ENCODE measurements around the gene CCDC30.
"Not testable (repeated sequence)": the region's sequence is repeated elsewhere in the genome, so short reads cannot be mapped to it uniquely, and the experiment has no call there.

The CCDC30 gene

DNA sequence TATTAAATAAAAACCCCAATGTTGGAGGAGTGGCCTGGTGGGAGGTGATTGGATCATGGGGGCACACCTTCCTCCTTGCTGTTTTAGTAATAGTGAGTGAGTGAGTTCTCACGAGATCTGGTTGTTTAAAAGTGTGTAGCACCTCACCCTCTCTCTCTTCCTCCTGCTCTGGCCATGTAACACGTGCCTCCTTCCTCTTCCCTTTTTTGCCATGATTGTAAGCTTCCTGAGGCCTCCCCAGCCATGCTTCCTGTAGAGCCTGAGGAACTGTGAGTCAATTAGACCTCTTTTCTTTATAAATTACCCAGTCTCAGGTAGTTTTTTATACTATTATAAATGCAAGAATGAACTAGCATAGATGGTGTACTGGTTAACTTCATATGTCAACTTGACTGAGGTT, 68.0 kb downstream of the CCDC30 start:
- DNase-seq, result no peak

DNA sequence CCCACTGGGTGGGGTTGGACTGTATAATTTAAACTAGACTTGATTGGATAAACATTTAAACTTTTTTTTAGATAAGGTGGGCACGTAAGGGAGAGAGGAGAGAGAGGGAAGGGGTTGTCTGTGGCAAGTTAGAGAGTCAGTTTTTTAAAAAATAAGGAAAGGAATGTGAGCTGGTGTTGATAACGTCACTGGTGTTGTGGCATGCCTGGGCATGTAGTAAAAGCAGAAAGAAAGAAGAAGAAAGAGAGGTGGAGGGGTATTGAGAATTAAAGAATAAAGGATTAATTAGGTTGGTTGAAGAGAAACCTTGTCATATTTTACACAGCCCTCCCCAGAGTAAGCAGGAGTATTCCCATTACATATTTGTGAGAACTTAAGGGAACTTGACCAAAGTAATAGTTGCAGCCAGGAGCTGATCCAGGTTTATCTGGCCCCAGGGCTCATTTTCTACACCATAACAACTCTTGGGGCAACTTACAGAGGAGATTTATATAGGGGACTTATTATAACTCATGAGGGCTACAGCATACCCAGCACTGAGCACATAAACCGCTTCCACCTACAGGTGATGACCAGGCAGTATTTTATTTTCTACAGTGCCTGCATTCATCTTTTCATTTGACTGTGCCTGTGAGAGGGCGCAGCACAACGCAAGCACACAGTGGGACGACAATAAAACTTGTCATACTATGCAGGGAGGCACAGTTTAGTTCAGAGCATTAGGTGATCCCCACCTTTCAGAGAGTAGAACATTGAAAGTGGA, 70.2 kb downstream of the CCDC30 start:
- DNase-seq, result no peak

DNA sequence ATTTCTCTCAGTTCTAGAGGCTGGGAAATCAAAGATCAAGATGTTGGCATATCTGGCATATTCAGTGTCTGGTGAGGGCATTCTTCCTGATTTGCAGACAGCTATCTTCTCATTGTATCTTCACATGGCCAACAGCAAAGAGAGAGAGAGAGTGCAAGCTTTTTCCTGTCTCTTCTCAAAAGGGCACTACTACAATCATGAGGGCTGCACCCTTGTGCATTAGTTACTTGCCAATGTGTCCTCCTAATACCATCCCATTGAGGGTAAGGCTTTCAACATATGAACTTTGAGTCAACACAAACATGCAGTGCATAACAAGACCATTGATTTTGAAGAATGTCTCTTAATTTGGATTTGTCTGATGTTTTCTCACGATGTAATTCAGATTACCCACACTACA, 78.0 kb downstream of the CCDC30 start:
- no peak for DNase-seq

DNA sequence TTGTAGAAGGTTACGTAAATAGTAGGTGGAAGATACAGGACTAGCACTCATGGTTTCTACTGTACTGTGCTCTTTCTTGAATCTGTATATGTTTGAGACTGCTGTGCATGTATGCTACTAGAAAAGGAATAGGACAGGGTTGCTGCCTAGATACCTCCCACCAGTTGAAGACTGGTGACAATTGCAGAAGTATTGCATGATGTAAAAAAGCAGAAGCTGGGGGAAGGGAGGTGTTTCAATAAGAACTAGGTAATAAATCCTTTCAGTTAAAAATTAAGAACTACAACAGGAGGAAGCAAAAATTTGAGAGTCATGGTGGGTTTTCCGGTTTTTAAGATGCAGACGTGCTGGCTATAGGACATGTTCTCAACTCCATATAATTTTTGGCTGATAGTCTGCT, 88.1 kb downstream of the CCDC30 start:
- no peak for DNase-seq

DNA sequence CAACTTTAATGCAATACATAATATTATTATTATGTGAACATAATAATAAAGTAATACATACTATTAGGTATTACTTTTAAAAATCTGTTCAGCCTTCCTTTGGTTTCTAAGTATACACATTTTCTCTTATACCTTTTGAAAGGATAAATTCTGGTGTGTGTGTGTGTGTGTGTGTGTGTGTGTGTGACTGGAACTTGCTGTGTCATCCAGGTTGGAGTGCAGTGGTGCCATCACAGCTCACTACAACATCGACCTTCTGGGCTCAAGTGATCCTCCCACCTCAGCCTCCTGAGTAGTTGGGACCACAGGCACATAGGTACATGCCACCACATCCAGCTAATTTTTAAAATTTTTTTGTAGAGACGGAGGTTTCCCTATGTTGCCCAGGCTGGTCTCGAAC, 88.5 kb downstream of the CCDC30 start:
- DNase-seq, result no peak

DNA sequence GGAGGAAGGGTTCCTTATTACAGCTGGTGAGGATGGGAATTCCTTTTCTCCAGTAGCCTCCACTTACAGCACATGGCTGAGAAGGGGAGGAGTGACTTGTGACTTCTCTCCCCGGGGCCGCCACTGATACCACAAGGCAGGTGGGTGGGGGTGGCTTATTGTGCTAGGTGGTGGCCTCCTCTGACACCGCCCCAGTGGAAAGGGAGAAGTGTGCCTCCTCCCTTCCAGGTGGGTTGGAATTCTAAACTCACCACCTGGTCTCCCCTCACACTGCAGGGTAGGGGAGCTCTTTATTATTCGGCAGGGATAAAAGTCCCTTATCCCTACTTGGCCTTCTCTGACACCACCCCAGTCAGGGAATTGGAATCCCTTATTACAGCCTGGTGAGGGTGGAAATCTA, 89.5 kb downstream of the CCDC30 start:
- DNase-seq, result no peak

DNA sequence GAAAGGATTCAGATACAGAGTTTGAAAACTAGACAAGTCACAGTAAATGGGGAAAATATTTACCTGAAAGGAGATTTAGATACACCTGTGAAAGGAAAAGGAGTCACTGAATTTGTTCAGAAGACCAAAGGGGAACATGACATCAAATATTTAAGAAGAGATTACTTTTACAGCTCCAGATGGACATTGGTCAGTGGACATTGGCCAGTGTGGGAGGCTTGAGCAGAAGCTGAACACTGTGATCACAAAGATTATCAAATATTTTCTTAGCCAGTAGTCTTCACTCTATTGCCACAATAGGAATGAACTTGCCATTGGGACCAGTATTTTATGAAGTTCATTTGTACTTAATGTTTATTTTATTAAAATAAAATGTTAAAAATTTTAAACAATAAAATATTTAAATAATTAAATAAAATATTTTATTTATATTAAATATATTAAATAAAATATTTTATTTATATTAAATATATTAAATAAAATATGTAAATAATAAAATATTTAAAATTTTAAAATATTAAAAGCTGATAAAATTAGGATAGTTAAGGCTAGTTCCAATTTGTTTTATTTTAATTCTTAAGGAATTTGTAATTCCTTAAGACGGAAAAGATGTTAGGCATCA, 94.3 kb downstream of the CCDC30 start:
- DNase-seq, result no peak

DNA sequence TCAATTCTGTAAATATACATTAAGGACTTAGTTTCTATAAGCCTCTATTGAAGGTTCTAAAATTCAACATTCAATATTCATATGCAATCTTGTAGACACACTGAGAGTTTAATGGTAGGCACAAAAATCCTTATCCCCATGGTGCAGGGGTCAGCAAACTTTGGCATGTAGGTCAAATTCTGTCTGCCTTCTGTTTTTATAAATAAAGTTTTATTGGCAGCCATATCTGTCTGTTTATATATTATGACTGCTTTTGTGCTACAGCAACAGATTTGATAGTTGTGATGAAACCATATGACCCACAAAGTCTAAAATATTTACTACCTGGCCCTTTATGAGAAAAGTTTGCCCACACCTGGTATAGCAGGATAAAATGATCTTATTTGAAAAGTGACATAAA, 104.0 kb downstream of the CCDC30 start:
- no peak for DNase-seq

DNA sequence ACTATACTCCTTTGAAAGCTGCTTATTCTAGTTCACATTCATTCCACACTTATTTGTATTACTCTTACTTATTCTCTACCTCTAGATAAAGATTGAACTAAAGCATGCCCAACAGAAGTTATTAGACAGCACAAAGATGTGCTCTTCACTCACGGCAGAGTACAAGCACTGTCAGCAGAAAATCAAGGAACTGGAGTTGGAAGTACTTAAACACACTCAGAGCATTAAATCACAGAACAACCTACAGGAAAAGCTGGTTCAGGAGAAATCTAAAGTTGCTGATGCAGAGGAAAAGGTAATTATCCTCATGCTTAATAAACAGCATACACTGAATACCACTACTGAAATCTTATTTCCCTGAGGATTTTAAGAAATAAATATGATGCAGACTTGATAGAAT, 113.8 kb downstream of the CCDC30 start:
- DNase-seq, result no peak

DNA sequence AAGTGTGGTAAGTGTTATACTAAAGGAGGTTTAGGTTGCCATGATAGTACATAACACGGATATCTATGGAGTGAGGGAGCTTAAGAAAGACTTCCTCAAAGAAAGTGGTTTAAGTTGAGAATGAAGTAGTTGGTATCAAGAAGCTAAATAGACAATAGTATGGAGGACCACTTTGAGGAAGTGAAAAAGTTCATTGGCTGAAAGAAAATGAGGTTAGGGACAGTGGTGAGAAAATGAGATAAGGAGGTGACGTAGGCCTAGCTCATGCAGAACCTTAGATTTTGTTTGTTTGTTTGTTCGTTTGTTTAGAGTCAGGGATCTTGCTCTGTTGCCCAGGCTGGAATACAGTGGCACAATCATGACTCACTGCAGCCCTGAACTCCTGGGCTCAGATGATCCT, 122.9 kb downstream of the CCDC30 start:
- DNase-seq, result no peak

DNA sequence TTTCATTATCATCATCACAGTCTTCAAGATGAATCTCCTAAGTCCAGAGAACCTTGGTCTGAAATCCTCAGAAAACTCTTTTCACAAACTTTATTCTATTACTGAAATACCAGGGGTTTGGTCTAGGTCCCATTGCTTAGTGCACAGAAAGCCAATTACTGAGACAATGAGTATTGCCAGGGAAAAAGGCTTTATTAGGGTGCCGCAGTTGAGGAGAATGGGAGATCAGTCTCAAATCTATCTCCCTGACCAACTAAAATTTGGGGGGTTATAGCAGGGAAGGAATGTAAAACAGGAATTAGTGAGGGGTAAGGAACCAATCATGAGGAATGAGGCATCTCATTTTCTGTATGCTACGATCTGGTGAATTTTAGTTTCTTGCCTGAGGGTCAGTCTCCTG, 124.7 kb downstream of the CCDC30 start:
- no peak for DNase-seq

DNA sequence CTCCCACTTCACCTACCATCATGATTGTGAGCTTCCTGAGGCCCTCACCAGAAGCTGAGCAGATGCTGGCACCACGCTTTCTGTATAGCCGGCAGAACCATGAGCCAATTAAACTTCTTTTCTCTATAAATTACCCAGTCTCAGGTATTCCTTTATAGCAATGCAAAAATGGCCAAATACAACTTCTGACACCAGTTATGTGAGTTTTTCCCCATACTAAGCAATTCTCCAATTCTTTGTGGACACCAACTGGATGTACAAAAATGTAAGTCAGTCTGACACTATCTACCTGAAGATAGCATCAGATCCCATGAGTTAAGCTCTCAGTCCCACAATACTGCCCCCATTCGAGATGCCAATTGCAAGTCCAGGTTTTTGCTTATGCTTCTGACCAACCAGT, 129.7 kb downstream of the CCDC30 start:
- no peak for DNase-seq

DNA sequence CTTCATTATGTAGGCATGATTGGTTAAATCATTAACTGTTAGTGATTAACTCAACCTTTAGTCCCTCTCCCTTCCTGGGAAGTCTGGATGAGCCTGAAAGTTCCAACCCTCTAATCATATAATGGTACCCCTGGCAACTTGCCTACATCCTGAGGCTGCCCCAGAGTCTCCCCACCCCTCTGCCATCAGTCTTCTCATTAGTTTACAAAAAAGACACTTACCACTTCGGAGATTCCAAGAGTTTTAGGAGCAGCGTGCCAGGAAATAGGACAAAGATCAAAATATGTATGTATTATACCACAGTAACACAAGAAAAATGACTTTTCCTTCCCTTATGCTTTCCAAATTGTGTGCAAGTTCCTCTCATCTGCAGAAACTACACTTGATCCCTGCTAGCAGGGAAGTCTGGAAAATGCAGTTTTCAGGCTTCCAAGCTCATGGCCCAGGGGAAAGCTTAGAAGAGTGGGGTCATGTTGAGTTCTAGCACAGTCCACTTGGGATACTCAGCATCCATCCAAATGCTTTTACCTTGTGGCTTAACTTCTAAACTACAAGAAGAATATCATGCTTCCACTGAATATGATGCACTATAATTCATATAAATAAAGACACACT, 130.5 kb downstream of the CCDC30 start:
- no peak for DNase-seq

DNA sequence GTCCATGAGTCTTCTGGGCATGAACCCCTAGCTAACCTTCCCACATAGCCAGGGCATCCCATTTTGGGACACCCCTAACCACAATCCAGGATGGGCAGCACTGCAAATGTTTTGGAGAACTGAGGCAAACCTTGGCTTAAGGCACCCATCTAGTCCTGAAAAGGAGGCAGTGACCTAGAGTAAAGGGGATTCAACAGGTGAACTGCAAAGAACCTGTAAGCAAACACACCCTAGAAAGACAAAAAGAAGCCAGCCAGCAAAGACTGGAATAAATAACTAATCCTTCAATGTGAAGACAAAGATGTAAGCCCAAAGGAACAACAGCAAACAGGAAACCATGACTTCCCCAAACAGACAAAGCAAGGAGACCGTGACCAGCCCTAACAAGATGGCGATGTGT, 138.4 kb downstream of the CCDC30 start:
- no peak for DNase-seq

DNA sequence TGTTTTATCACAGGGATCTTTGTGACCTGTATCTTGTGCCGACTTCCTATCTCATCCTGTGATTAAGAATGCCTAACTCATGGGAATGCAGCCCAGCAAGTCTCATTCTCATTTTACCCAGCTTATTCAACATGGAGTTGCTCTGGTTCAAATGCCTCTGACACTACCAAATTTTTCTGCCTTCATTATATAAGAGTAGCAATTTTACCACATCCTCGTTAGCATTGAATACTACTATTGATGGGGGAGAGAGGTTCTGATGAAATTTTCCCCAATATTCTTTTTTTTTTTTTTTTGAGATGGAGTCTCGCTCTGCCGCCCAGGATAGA, 150.7 kb downstream of the CCDC30 start:
- DNase-seq, result no peak

DNA sequence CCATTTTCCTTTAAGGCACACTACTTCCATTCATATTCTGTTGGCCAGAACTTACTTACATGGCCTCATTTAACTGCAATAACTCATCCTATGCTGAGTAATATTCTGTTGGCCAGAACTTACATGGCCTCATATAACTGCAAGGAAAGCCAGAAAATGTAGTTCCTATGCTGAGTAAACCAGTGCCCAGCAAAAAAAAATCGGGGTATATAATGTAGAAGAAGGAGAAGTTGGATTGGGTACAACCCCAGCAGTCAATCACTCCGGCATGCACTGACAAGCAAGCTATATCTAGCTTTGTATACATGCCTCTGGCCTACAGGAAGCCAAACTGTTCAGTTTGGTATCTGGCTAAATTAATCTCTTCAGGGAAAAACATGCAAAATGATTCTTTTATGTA, 155.8 kb downstream of the CCDC30 start:
- no peak for DNase-seq

DNA sequence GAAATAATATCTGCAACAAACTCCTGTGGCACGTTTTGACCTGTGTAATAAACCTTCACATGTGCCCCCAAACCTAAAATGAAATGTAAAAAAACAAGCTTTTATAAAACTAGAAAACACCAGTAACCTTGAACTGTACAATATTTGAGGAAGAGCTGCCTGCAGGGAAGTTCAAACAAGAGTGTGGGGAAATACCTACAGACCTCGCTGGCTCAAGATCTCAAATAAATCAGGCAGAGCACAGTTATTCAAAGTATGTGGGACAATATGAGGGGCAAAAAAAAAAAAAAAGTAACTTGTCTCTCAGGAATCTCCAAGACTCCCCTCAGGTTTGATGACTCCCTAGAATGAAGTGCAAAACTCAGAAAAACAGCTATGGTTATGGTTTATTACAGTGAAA, 157.2 kb downstream of the CCDC30 start:
- DNase-seq, result no peak

DNA sequence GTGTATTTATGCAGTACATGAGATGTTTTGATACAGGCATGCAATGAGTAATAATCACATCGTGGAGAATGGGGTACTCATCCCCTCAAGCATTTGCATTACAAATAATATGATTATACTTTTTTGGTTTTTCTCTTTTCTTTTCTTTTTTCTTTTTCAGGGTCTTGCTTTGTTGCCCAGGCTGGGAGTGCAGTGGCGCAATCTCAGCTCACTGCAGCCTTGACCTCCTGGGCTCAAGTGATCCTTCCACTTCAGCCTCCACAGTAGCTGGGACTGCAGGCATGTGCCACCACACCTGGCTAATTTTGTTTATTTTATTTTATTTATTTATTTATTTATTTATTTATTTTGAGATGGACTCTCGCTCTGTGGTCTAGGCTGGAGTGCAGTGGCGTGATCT, 158.1 kb downstream of the CCDC30 start:
- not testable (repeated sequence) for DNase-seq

DNA sequence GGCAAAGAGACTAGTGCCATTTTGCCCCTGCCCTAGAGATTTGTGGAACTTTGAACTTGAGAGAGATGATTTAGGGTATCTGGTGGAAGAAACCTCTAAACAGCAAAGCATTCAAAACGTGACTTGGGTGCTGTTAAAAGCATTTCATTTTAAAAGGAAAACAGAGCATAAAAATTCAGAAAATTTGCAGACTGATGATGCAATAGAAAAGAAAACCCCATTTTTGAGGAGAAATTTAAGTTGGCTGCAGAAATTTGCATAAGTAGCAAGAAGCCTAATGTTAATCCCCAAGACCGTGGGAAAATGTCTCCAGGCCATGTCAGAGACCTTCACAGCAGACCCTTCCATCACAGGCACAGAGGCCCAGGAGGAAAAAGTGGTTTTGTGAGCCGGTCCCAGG, 164.1 kb downstream of the CCDC30 start:
- DNase-seq, result not testable (repeated sequence)

DNA sequence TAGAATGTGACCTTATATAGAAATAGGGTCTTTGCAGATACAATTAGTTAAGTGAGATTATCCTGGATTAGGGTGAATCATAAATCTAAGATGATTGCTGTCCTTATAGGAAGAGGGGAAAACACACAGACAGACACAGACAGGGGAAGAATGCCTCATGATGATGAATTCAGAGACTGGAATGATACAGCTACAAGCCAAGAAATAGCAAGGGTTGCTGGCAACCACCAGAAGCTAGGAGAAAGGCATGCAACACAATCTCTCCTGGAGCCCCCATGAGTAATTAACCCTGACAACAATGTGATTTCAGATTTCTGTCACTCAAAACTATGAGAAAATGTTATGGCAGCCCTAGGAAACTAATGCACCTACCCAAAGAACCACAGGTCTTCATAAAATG, 176.0 kb downstream of the CCDC30 start:
- no peak for DNase-seq

DNA sequence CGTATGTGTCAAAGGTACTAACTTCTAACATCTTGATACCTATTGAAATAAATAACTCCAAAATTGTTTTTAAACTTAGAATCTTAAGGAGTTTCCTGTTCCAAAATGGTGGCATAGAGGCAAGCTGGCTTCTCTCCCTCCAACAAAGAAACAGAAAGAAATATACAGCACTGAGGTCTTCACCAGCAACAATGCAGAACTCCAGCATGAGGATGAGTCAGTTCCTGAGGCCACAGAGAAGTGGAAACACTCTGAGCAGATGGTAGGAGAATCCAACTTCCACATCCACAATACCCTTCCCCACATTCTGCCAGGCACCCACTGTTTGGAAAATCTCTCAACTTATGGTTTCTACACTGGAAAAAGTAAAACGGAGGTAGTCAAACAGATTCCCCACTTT, 183.0 kb downstream of the CCDC30 start:
- DNase-seq, result no peak

DNA sequence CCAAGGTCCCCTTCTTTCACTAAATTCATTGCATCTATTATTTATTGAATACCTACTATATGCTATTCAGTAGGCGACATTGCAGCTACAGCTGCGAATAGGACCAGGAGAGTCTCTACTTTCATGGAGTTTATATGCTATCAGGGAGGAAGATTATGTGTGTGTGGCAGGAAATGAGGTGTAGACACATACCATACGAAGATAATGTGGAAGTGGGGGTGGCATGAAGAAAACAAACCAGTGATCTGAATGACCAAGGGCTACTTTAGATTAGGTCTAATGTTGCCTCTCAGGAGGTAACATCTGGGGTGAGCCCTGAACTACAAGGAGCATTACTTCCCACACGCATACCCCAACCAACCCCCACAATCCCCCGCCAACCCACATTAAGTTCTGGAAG, 194.1 kb downstream of the CCDC30 start:
- DNase-seq, result no peak

DNA sequence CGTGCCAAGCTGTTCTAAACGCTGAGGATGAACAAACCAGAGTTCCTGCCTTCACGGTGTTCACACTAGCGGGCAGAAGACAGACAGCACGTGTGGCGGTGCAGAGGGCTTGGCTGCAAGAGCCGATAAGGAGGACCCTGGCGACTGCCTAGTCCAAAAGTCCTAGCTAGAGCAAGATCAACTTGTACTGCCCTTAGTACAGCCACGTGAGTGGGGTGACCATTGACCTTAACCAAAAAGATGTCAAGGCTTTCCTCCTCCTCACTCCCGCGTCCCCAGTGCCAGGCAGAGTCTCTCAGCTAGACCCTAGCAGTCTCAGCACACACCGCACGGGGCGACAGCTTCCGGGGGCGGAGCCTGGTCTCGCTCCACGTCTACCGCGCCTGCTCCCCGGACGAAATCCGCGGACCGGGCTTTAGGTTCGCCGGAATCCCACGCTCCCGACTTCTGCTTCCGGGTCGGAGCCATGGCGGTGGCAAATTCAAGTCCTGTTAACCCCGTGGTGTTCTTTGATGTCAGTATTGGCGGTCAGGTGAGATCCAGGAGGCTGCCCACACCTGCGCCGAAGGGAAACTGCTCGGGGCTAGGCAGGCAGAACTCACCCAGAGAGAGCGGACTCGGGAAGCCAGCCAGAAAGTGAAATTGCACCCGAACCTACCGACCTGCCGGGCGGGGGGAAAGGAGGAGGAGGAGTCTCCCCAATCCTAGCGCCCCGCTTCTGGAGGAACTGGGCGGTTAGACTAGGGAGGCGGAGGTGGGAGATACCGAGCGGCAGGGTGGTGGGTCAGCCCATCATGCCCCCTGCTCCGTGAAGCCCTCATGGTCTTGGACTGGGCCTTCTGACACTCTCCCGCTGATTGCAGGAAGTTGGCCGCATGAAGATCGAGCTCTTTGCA, 195.1 kb downstream of the CCDC30 start, which contains the start of gene PPIH:
Gene PPIH (plus strand): TSS at position 443 of the 896 bp plus-strand sequence. CDS start 24 bp downstream, at position 467.
- peak; percentile 83 for DNase-seq

All from SHP77 treated with DMSO at 0.1 percent for 48 hours (cell line).